Activated CD4-positive, alpha-beta T cell treated with anti-CD3 and anti-CD28 coated beads, Interleukin-2, amount 50 U/mL, for 1 hour (primary cell): ENCODE results near the gene BFSP2.
"Not testable (repeated sequence)": the region's sequence is repeated elsewhere in the genome, so short reads cannot be mapped to it uniquely, and the experiment has no call there.

Source experiments
- DNase-seq: peaks from one replicate; pipeline ENCODE4 v3.0.0-alpha.2; 2020

BFSP2 gene

DNA sequence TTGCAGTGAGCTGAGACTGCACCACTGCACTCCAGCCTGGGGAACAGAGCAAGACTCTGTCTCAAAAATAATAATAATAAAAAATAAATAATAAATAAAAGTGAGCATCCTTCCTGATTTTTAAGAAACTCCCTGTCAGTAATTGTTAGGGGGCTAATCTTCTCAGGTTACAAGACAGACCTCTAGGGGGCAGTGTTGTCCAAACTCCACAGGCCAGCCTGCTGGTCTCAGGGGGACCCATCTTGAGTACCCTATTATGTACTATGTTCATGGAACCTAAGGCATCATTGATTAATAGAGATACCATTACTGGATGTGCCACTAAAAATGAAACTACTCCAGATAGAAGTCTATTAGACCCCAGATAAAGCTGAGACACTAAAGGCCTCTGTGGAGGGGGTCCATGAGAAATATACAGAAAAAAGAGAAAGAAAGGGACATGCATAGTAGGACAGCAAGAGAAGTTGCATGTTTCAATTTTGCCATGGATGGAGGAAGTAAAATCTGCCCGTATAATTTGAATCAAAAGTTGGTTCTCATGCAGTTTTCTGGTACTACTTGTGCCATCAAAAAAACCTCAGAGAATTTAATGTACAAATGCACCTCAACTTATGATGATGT is 88.2 kb downstream of the BFSP2 start:
- DNase-seq: peak; percentile 46

DNA sequence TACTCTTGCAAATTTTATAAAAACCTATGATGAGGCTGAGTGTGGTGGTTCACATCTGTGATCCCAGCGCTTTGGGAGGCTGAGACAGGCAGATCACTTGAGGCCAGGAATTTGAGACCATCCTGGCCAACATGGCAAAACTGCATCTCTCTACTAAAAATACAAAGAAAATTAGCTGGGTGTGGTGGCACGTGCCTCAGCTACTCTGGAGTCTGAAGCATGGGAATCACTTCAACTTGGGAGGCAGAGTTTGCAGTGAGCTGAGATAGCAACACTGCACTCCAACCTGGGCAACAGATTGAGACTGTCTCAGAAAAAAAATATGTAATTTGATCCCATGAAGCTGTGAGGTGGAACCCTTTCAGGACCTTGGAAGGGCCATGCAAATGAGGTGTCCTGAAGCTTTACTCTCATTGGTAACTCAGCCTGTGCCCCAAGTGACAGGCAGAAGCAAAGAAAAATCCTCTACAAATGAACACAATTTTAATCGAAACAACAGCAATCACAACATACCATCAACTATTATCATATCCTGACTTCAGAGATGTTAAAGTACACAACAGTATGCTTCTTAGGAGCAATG is 89.0 kb downstream of the BFSP2 start:
- DNase-seq: no peak

- DNase-seq: no peak
Measured at GRCh38 chr3:133489466-133490085, 89.7 kb downstream of the BFSP2 start.

DNA sequence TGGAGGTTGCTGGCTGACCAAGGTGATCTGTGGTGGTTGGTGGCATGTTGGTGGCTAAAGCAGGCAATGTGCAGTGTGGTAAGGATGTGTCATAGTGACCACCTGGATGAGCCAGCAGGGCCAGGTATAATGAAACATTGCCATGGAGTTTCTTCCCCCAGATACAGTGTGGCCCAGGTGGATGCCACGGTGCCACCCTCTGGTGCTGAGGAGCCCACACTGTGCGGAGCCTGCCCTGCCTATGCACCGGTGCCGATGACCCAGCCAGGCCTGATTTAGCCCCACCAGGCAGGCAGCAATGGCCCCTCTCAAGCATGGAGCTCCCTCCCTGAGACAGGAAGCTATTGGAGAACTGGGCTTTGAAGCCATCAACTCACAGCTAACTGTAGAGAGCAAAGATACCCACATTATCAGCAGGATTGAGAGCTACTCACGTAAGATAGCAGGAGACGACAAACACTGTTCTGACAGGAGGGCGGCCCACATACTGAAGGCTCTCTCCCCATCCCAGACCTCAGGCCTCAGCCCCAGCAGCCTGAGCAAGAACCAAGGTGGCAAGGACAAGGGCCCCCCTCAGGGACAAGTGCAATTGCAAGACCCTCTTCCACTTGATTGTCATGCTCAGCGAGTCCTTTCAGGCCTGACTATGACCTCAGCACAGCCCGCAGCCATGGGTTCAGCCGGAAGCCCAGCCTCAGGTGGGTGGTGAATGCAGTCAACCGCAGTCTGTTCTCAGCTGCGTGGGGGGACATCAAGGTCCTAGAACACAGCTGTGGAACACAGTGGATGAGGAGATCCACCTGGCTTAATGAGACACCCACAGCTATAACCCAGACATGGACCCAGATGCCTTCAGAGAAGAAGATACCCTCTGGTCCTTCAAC is 90.9 kb downstream of the BFSP2 start:
- DNase-seq: peak; percentile 43

DNA sequence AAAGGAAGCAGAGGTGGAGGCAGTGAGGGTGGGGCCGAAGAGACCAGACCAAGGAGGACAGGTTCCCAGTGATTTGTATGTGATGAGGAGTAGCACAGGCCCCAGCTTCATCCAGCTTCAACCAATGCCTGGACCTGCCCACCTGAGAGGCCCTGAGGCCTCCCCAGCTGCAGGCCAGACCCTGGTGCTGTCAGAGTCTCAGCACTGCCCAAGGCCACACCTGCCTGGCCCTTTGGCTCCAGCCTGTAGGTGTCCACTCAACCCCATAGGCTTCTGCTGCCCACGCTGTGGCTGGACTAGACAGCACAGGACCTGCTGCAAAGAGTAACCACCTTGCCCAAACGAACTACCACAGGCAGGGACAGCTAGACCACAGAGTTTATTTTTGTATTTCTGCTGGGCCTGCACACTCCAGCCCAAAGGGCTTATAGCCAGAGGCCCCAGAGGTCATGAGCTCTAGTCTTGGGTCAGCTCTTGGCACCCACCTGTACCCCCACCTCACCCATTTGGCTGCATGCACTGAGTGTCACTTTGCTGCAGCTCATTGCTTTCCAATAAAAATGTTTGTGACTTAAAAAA is 91.7 kb downstream of the BFSP2 start:
- no peak for DNase-seq

DNA sequence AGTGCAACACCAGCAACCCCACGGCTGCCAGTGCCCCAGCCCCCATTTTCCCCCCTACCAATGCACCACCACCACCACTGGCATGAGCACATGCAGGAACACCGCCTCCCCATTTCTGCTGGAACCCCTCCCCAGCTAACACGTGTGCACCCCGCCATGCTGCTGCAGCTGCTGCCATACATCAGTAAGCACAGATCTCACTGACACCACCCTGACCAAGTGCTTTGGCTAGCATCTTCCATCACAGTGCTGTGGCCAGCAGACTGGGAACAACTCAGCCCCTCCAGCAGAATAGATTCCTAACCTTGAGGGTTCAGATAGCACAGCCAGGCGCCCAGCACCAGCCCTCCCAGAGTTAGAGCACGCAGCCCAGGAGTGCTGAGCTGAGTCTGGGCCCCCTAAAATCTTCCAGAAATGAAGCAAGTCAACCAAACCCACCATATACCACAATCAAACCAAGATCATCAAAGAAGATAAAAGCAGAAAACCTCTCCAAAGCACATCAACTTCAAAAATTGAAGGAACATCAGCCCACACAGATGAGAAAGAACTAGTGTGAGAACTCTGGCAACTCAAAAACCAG is 92.4 kb downstream of the BFSP2 start:
- no peak for DNase-seq

GRCh38 chr3:133494469-133494868 is 94.6 kb downstream of the BFSP2 start:
- no peak for DNase-seq

DNA sequence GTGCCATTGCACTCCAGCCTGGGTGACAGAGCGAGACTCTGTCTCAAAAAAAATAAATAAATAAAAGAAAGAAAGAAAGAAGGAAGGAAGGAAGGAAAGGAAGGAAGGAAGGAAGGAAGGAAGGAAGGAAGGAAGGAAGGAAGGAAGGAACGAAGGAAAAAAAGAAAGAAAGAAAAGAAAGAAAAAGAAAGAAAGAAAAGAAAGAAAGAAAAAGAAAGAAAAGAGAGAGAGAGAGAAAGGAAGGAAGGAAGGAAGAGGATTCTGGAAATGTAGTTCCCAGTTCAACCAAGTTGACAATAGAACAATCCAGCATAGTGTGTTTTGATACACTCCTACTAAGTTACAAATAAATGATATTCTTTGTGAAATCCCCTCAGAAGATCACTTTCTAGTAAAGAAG is 102.7 kb downstream of the BFSP2 start:
- not testable (repeated sequence) for DNase-seq

DNA sequence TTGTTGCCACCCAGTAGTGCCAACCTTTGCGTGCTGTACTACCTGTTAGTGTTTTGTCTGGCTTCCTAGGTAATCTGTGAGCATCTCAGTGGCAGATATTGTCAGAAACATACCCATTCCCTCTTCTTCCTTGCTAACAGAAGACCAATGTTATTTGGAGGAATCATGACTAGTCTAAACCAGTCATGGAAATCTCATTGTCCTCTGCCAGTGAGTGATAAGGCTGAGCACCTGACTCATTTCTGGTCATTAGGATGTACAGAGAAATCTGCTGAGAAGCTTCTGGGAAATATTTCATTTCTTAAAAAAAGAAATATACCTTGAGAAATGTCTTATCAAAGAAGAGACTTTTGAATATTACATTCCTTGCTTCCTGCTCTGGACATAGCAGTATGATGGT is 103.6 kb downstream of the BFSP2 start:
- no peak for DNase-seq

DNA sequence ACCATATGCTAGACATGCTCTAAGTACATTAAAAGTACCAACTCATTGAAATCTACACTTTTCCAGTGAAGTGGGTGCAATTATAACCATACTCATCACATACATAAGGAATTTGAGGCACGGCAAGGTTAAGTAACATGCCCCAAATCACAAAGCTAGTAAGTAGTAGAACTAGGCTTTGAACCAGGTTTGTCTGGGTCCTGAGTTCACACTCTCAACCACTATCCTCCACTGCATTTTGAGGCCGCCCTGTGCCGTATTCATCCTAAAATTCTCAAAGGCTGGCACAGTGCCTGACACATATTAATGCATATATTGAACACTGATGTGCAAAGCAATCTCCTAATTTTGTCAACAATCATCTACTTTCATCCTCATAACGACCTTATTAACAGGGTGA is 104.9 kb downstream of the BFSP2 start:
- no peak for DNase-seq

DNA sequence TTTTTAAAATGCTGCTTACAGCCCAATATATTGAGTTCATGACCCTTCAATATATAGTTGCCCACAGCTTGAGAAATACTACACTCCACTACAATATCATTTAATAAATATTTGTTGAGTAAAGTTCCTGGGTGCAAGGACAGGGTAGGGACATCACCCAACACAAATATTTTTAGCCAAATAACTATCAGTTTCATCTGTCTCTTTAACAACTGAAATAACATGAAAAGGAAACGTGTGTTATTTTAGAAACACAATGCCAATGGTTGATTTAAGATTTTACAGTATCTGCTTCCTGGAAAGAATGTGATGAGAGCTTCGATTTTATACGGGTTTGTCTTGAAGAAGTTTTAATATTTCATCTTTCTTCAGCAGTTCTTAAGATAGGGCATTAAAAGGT is 106.0 kb downstream of the BFSP2 start:
- no peak for DNase-seq

- no peak for DNase-seq
Measured at GRCh38 chr3:133506215-133506901, 106.5 kb downstream of the BFSP2 start.

GRCh38 chr3:133509488-133509887 is 109.6 kb downstream of the BFSP2 start:
- no peak for DNase-seq

DNA sequence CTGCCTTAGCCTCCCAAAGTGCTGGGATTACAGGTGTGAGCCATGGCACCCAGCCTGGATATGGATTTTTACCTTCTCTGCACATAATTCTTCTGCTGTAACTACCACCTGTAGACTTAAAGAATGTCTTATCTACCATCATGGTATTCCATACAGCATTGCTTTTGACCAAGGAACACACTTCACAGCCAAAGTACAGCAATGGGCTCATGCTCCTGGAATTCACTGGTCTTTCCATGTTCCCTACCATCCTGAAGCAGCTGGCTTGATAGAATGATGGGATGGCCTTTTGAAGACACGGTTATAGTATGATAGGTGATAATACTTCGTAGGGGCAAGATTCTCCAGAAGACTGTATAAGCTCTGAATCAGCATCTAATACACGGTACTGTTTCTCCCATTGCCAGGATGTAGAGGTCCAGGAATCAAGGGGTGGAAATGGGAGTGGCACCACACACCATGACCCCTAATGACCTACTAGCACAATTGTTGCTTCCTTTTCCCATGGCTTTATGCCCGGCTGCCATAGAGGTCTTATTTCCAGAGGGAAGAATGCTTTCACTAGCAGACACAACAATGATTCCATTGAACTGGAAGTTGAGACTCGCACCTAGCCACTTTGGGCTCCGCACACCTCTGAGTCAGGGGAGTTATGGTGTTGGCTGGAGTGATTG is 112.7 kb downstream of the BFSP2 start:
- no peak for DNase-seq

DNA sequence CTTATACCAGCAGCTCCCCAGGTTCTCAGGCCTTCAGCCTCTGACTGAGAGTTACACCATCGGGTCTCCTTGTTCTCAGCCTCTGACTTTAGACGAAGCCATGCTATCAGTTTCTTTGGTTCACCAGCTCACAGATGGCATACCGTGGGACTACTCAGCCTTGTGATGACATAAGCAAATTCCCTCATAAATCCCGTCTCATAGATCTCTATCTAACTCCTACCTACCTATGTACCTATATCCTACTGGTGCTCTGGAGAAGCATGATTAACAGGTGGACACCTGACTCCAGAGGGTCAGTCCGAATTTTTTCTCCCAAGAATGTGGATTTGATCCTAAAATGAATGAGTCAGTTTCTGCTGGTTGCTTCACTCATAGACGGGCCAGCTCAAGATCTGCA is 114.6 kb downstream of the BFSP2 start:
- no peak for DNase-seq

DNA sequence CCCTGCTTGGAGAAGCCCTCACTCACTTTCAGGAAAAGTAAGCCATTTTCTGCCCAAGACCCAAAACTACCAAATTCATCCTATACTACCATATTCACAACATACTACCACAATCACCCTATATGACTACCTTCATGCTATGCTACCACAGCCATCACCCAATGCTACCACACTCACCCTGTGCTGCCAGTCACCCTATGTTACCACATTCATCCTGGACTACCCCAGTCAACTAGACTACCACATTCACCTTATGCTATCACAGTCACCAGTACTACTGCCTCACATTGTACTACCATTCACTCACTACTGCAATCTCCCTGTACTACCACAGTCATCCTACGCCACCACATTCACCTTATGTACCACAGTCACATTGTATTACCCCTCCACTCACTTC is 115.3 kb downstream of the BFSP2 start:
- DNase-seq: no peak

DNA sequence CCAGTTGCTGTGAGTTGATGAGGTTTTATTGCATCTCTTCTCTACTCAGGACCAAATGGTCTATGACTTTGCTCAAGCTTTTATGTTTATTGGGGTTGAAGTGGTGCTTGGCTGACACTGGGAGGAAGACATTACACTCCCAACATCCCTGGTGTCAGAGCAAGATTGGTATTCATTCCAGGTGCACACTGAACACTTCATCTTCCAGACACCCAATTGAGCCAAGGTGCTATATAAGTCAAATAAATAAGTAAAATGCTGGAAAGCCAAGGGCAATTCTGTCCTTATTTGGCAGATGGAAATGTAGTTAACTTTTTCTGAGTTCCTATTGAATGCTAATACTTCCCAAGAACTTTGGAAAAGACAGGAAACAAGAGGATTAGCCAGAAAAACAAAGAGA is 120.4 kb downstream of the BFSP2 start:
- DNase-seq: no peak

DNA sequence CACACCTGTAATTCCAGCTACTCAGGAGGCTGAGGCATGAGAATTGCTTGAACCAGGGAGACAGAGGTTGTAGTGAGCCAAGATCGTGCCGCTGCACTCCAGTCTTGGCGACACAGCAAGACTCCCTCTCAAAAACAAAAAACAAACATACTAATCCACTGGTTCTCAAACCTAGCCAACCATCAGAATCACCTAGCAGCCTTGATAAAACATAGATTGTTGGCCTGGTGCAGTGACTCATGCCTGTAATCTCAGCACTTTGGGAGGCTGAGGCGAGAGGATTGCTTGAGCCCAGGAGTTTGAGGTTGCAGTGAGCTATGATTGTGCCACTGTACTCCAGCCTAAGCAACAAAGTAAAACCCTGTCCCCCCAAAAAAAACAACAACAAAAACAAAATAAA is 121.1 kb downstream of the BFSP2 start:
- not testable (repeated sequence) for DNase-seq

- DNase-seq: no peak
Measured at GRCh38 chr3:133521946-133522345, 122.1 kb downstream of the BFSP2 start.

- not testable (repeated sequence) for DNase-seq
Measured at GRCh38 chr3:133523758-133524157, 123.9 kb downstream of the BFSP2 start.
